GM12801 (cell line): Measurements from ENCODE around the gene TMEM123.
A peak's percentile ranks its signal among the peaks of the same experiment; 100 is the strongest.

Experiments used
- CTCF ChIP-seq: IDR thresholded peaks from one replicate; pipeline ENCODE4 v1.5.1; 2011; ENCODE audit warnings: control low read depth; ENCODE audit not compliant: insufficient read length; ENCODE audit errors: extremely low read depth

TMEM123 gene

DNA sequence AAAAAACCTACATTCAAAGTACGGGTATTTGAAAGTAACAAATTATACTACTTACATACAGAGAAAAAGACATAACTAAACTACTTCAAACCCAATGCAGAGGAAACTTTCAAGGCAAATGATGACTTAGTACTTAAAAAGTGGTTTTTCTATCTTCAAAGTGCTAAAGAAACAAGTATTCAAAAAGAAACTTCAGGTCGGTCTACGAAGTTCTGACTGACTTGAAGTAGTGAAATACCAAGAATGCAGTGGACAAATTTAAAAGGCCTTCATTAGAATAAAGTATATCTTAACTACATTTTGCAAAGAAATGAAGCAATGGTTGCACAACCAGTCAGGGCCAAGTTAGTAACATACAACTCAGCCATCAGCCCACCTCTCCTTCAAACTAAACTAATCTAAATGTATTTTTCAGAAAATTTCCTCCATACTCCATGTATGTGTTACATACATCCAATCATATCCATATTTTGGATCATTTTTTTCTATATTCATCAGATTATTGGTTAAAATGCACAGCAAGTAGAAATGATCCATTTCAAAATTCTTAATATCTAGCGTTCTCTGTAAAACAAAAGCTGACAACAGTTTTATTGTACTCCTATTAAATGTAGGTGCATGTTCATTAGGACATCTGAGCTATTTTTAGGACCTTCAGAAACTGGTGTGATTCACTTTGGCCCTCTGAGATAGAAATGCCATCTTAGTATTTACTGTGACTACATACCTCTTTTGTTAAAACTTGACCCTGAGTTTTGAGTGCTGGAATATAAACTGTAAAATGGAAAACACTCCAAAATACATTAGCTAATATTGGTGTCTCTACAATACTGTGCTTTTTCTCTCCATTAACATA is 55.6 kb downstream of the TMEM123 start:
- TF ChIP-seq CTCF, result no peak

DNA sequence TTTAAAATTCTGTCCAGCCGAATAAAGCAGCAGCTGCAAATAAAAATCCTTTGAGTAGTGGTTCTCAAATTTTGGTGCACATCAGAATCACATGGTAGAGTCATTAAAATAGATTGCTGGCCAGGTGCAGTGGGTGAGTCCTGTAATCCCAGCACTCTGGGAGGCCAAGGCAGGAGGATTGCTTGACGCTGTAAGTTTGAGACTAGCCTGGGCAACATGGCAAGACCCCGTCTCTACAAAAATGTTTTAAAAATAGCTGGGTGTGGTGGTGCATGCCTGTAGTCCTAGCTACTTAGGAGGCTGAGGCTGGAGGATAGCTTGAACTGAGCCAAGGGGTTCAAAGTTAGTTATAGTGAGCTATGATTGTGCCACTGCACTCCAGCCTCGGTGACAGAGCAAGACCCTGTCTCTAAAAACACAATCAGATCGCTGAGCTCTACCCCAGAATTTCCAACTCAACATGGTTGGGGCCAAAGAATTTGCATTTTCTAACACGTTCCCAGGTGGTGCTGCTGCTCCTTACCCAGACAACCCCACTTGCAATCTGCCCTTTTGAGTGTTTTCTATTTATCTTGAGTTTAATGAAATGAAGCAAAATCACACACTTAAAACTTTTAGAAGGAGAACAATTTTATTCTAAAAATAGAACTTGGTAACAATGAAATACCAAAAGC is 56.7 kb downstream of the TMEM123 start:
- no peak for TF ChIP-seq CTCF

DNA sequence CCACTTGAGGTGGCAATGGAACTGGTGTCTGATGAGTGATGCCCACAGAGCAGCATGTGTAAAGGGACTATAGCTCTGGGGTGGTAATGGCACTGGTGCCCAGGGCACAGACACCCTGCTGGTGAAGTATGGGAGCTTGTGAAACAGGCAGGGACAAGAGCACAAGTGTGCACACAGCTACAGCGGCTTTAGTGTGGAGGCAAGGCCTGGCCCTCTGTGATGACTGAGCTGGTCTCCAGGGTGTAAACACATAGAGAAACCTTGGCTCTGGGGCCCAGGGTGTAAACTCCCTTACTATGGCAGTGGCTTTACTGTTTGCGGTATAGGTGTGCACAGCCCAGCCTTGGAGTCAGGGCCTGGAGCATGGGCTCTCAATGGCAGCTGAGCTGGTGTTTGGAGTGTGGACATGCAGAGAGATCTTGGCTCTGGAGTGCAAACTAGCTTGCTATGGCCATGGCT is 59.3 kb downstream of the TMEM123 start:
- no peak for TF ChIP-seq CTCF

DNA sequence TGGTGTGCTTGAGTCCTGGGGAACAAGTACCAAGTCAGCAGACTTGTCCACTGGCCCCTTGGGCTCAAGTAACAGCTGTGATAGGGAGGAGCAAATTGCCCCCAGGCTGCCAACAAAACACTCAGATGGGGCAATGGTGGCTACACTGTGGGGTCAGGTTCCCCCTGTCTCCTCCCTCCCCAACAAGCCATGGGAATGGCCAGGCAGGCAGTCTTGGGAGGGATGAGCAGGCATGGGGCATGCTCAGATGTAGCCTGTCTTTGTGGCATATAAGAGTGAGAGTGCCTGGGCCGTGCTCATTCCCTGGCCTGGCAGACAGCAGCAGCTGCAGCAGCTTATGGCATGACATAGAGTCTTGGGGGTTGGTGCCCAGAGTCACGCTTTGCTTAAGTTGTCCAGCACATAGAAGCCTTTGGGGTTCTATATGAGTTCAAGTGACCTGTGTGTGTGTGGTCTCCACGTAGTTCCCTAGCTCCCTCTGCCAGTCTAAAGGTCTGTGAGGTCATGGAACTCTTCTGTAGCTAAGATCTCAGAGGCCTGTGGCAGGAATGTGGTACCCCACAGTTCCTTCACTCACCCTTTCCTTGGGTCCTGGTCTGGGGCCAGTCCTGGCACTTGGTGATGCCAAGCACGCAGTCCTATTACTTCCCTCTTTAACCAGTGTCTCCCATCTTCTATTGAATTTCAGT is 60.9 kb downstream of the TMEM123 start:
- no peak for TF ChIP-seq CTCF

DNA sequence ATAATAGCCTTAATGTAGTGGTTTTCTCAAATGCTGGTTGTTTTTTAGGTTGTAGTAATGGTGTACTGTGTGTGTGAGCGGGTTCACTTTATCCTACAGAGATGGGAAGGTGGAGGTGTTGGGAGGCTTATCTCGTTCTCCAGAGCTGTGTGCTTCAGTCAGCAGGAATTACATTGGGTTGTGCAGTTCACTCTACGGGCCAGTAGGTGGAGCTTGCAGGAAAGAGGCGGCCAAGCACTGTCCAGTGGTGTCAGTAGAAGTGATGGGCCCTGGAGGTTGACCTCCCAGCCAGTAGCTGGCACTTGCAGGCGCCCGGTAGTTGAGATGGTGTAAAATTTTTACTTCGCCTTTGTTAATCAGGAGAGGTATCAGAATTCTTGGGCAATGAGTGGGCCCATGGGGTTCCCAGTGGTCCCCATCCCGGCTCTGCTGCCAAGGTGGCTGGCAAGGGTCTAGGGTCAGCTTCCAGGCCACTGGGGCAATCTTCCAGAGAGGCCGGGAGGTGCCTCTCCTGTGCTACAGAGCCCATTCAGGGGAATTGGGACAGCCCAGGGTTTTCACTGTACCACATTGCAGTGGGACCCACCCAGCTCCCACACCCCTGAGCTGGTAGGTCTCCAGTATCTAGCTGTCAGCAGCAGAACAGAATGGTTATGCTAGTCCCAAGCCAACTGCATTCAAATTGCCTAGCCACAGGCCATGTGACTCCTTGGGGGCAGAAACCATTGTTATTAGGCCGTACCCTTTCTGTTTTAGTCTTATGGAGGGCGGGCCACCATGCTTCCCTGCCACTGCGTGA is 61.7 kb downstream of the TMEM123 start:
- TF ChIP-seq CTCF, result peak; percentile 68

DNA sequence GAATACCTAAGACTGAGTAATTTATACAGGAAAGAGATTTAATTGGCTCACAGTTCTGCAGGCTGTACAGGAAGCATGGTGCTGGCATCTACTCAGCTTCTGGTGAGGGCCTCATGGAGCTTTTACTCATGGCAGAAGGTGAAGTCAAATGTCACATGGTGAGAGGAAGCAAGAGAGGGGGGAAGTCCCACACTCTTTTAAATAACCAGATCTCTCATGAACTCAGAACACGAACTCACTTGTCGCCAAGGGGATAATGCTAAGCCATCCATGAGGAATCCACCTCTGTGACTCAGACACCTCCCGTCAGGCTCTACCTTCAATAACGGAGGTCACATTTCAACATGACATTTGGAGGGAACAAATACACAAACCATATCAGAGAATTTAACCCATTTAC is 63.3 kb downstream of the TMEM123 start:
- TF ChIP-seq CTCF, result no peak
